Liver (tissue), 9 donors: ENCODE data around the gene ANP32A. TPM values are rescaled to one million over a fixed set of nuclear protein-coding genes. Genes with fewer than 3 reads are reported as not detected.

Experiments used
- DNase-seq: peaks from one replicate; pipeline ENCODE4 v3.0.0-alpha.2; 2017; ENCODE audit warnings: low spot score
- H3K27ac ChIP-seq, 2 donors: one replicate each; pipeline ENCODE4 v1.7.0; 2013; ENCODE audit warnings: inconsistent platforms in 2 of 2, low read length in 2 of 2, control low read depth in 1 of 2, low read depth in 1 of 2, mild to moderate bottlenecking in 1 of 2
- H3K27me3 ChIP-seq, 4 donors: one replicate each; pipeline versions ENCODE4 v1.6.1 to v1.7.0; 2013; ENCODE audit warnings: low read length in 3 of 4, inconsistent platforms in 1 of 4, mild to moderate bottlenecking in 1 of 4, moderate library complexity in 1 of 4; ENCODE audit not compliant: control insufficient read depth in 4 of 4, insufficient read depth in 4 of 4
- H3K36me3 ChIP-seq, 4 donors: one replicate each; pipeline versions ENCODE4 v1.6.1 to v1.7.0; 2013; ENCODE audit warnings: low read length in 3 of 4, mild to moderate bottlenecking in 3 of 4, low read depth in 1 of 4, moderate library complexity in 1 of 4; ENCODE audit not compliant: control insufficient read depth in 4 of 4, insufficient read depth in 3 of 4
- H3K4me1 ChIP-seq, 4 donors: one replicate each; pipeline versions ENCODE4 v1.6.1 to v1.7.0; 2013; ENCODE audit warnings: low read length in 3 of 4, mild to moderate bottlenecking in 3 of 4, moderate library complexity in 1 of 4; ENCODE audit not compliant: control insufficient read depth in 4 of 4, insufficient read depth in 4 of 4
- H3K4me3 ChIP-seq, 3 donors: one replicate each; pipeline versions ENCODE4 v1.6.1 to v1.7.0; 2013; ENCODE audit warnings: low read length in 3 of 3, control low read depth in 1 of 3, low read depth in 1 of 3, mild to moderate bottlenecking in 1 of 3
- H3K9ac ChIP-seq, 2 donors: one replicate each; pipeline ENCODE4 v1.7.0; 2013; ENCODE audit warnings: low read length in 2 of 2, mild to moderate bottlenecking in 2 of 2, moderate library complexity in 2 of 2, control low read depth in 1 of 2, low read depth in 1 of 2
- H3K9me3 ChIP-seq, 4 donors: one replicate each; pipeline versions ENCODE4 v1.6.1 to v1.7.0; 2013; ENCODE audit warnings: low read length in 3 of 4; ENCODE audit not compliant: control insufficient read depth in 4 of 4
- EGR1 ChIP-seq, 2 donors: IDR thresholded peaks; 2 replicates each; pipeline ENCODE4 v1.6.1; 2016 to 2018; ENCODE audit warnings: antibody characterized with exemption in 2 of 2, low read depth in 2 of 2
- FOXA1 ChIP-seq: IDR thresholded peaks from 2 replicates; pipeline ENCODE4 v1.6.1; 2016; ENCODE audit warnings: antibody characterized with exemption
- FOXA2 ChIP-seq: IDR thresholded peaks from 2 replicates; pipeline ENCODE4 v1.6.1; 2016; ENCODE audit warnings: antibody characterized with exemption
- GABPA ChIP-seq, 2 donors: IDR thresholded peaks in 1 of 2; conservative IDR thresholded peaks in 1 of 2; 2 replicates each; pipeline ENCODE4 v1.6.1; 2016; ENCODE audit warnings: antibody characterized with exemption in 2 of 2, mild to moderate bottlenecking in 1 of 2, moderate library complexity in 1 of 2
- JUND ChIP-seq, 2 donors: IDR thresholded peaks; 2 replicates each; pipeline ENCODE4 v1.6.1; 2016; ENCODE audit warnings: antibody characterized with exemption in 2 of 2
- MAX ChIP-seq: IDR thresholded peaks from 2 replicates; pipeline ENCODE4 v1.6.1; 2016; ENCODE audit warnings: antibody characterized with exemption
- RAD21 ChIP-seq, 2 donors: IDR thresholded peaks; 2 replicates each; pipeline ENCODE4 v1.6.1; 2016; ENCODE audit warnings: antibody characterized with exemption in 2 of 2, mild to moderate bottlenecking in 2 of 2
- SP1 ChIP-seq: IDR thresholded peaks from 2 replicates; pipeline ENCODE4 v1.6.1; 2018; ENCODE audit warnings: antibody characterized with exemption, mild to moderate bottlenecking
- TAF1 ChIP-seq: conservative IDR thresholded peaks from 2 replicates; pipeline ENCODE4 v1.6.1; 2016; ENCODE audit warnings: antibody characterized with exemption, mild to moderate bottlenecking
- YY1 ChIP-seq: IDR thresholded peaks from 2 replicates; pipeline ENCODE4 v1.6.1; 2016; ENCODE audit warnings: antibody characterized with exemption, mild to moderate bottlenecking
- WGBS: extraction: QIAGEN DNeasy Blood & Tissue Kit; methylation state at CpG from one replicate; pipeline ENCODE4 v1.1.7; 2013; 5-methylcytosine and 5-hydroxymethylcytosine counted together
- polyA plus RNA-seq, 2 donors: library from polyadenylated mRNA; stranded (reverse) in 1 of 2; unstranded in 1 of 2; fragments of 200-250 nt in 1 of 2; fragments of >200 nt in 1 of 2; fragmentation: Nextera tagmentation in 1 of 2; extraction: Ambion mirVana in 1 of 2; gene quantifications; one replicate each; pipeline versions ENCODE4 v1.2.1 to v1.2.3, GENCODE V29; 2013 to 2015
- total RNA-seq, 2 donors: library from RNA; depleted of rRNA; stranded (reverse); fragments of >200 nt; gene quantifications; one replicate each; pipeline ENCODE4 v1.2.3, GENCODE V29; 2014
- TF ChIP-seq, protein P1 (sequence below): IDR thresholded peaks from 2 replicates; pipeline ENCODE4 v1.6.1; 2016; ENCODE audit warnings: antibody characterized with exemption
- TF ChIP-seq, protein P2 (sequence below): fragments of 150-350 bp; IDR thresholded peaks from 2 replicates; pipeline ENCODE4 v1.5.1; 2017; ENCODE audit warnings: improper control_type of control experiment, low read depth, low read length; ENCODE audit not compliant: missing input control
- TF ChIP-seq, protein P3 (sequence below): IDR thresholded peaks from 2 replicates; pipeline ENCODE4 v1.6.1; 2016; ENCODE audit warnings: antibody characterized with exemption, mild to moderate bottlenecking
- TF ChIP-seq, protein P4 (sequence below): IDR thresholded peaks from 2 replicates; pipeline ENCODE4 v1.6.1; 2016; ENCODE audit warnings: antibody characterized with exemption
- donor health status: healthy.
- donor health status: healthy.
- donor health status: healthy.
- donor health status: healthy.
- donor health status: healthy.

Gene ANP32A
- total and polyA plus RNA-seq, 4 donors, result 30.5 to 60.4 (median 39.4) TPM

DNA sequence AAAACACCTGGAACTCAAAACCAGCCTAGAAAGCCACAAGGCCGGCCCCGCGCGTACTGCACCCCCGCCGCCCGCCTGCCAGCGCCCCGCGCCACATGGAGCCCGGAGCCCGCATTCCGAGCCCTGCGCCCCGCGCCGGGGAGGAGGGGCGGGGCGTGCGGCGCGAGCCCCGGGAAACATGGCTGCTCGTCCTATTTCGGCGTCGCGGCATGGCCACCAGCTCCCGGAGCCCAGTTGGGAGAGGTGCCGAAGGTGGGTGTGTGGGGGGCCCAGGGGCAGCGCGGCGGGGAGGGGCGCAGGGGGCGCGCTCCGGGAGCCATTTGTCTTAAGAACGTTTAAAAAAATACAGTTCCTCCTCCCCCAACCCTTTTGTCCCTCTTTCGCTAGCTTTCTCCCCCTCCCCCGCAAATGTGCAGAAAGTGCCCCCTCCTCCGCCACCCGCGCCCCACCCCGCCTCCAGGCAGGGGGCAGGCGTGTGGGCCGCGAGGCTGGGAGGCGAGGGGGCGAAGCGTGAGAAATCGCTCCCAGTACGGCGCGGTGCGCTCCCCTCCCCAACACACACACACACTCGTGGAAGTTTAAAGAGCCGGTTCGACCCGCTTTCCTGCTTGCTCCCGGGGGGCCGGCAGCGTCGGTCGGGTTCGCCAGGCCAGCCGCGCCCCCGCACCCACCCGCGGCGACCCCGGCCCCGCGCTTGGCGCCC lies 2.5 kb downstream of the ANP32A start (continued):
- TF ChIP-seq FOXA2 (no peak), YY1 (peak; percentile 84), SP1 (peak; percentile 4), MAX (no peak), GABPA (IDR thresholded peaks at IDR 0.05 in 1 of 2, conservative IDR thresholded peaks at IDR 0.05 in 1 of 2) (no peak)
- TF ChIP-seq, protein P1, sequence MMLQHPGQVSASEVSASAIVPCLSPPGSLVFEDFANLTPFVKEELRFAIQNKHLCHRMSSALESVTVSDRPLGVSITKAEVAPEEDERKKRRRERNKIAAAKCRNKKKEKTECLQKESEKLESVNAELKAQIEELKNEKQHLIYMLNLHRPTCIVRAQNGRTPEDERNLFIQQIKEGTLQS, result no peak
- TF ChIP-seq, protein P2, sequence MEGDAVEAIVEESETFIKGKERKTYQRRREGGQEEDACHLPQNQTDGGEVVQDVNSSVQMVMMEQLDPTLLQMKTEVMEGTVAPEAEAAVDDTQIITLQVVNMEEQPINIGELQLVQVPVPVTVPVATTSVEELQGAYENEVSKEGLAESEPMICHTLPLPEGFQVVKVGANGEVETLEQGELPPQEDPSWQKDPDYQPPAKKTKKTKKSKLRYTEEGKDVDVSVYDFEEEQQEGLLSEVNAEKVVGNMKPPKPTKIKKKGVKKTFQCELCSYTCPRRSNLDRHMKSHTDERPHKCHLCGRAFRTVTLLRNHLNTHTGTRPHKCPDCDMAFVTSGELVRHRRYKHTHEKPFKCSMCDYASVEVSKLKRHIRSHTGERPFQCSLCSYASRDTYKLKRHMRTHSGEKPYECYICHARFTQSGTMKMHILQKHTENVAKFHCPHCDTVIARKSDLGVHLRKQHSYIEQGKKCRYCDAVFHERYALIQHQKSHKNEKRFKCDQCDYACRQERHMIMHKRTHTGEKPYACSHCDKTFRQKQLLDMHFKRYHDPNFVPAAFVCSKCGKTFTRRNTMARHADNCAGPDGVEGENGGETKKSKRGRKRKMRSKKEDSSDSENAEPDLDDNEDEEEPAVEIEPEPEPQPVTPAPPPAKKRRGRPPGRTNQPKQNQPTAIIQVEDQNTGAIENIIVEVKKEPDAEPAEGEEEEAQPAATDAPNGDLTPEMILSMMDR, result no peak

DNA sequence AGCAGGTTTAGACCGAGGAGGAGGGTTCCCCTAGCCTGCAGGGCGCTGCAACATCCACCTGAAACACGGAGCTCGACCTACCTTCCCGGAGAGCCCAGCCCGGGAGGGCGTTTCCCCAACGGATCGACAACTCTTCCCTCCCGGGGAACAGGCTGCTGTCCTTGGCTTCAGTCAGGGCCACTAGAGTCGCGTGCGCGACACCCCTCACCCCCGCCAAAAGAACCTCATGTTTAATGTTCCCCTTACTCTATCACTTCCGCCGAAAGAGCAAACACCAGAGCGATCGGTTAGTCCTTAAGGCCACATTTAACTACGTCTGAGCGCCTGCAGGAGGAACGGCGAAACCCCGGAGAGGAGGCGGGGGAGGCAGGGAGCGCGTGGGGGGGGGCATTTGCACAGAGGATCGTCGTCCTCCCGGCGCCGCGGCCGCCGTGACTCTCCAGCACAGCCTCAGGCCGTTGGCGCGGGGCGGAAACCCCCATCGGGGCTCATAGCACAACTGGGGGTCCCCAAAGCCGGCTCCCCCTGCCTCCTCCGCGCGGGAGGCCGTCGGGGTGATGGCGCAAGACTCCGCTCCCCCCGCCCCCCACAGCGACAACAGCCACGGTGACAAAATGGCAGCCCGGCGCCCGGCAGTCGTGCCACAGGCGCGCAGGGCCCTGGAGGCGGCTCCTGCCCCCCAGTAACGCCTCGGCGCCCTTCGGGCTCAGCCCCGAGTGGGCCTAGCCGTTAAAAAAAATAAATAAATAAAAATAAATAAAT lies 3.2 kb downstream of the ANP32A start:
- peaks cover 10 to 24% (median 21%) of the 10 kb centered on the region in 4 donors for H3K4me1 ChIP-seq
- no peaks in the 10 kb centered on the region for H3K27me3 ChIP-seq
- H3K9me3 ChIP-seq, result no peaks in the 10 kb centered on the region
- DNase-seq, result peak; percentile 73
- H3K36me3 ChIP-seq, result no peaks in the 10 kb centered on the region
- TF ChIP-seq, protein P1, result no peak
- TF ChIP-seq YY1, result peak; percentile 94
- H3K27ac ChIP-seq, result peak overlapping the region; percentile 98 to 99
- WGBS, result under 1% methylated on average over 64 of the region's 64 CpGs
- peak overlapping the region; percentile 78 to 94 (median 87) for H3K4me3 ChIP-seq
- peak overlapping the region; percentile 85 to 99 for H3K9ac ChIP-seq

GRCh38 chr15:68816795-68817303 lies 3.8 kb downstream of the ANP32A start:
- Histone ChIP-seq H3K4me3 (peak overlapping the region; percentile 78 to 94 (median 87)), H3K9ac (peak overlapping the region; percentile 85 to 99), H3K36me3 (no peaks in the 10 kb centered on the region), H3K27me3 (no peaks in the 10 kb centered on the region), H3K9me3 (no peaks in the 10 kb centered on the region), H3K27ac (peak overlapping the region; percentile 98 to 99), H3K4me1 (peaks cover 10 to 19% (median 17%) of the 10 kb centered on the region in 4 donors)
- WGBS, result 1% methylated on average over 13 of the region's 13 CpGs
- no peak for DNase-seq
- TF ChIP-seq, protein P3, sequence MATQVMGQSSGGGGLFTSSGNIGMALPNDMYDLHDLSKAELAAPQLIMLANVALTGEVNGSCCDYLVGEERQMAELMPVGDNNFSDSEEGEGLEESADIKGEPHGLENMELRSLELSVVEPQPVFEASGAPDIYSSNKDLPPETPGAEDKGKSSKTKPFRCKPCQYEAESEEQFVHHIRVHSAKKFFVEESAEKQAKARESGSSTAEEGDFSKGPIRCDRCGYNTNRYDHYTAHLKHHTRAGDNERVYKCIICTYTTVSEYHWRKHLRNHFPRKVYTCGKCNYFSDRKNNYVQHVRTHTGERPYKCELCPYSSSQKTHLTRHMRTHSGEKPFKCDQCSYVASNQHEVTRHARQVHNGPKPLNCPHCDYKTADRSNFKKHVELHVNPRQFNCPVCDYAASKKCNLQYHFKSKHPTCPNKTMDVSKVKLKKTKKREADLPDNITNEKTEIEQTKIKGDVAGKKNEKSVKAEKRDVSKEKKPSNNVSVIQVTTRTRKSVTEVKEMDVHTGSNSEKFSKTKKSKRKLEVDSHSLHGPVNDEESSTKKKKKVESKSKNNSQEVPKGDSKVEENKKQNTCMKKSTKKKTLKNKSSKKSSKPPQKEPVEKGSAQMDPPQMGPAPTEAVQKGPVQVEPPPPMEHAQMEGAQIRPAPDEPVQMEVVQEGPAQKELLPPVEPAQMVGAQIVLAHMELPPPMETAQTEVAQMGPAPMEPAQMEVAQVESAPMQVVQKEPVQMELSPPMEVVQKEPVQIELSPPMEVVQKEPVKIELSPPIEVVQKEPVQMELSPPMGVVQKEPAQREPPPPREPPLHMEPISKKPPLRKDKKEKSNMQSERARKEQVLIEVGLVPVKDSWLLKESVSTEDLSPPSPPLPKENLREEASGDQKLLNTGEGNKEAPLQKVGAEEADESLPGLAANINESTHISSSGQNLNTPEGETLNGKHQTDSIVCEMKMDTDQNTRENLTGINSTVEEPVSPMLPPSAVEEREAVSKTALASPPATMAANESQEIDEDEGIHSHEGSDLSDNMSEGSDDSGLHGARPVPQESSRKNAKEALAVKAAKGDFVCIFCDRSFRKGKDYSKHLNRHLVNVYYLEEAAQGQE, result peak; percentile 92
- TF ChIP-seq, protein P2, result no peak
- peak; percentile 33 to 46 for TF ChIP-seq EGR1 (IDR thresholded peaks at IDR 0.05; ENCODE audit: low read depth in 2 of 2)
- TF ChIP-seq FOXA1, result peak; percentile 69
- TF ChIP-seq TAF1, result peak; percentile 86
- TF ChIP-seq MAX, result peak; percentile 72
- TF ChIP-seq RAD21 (IDR thresholded peaks at IDR 0.05), result peak; percentile 40 to 51
- TF ChIP-seq SP1, result peak; percentile 95
- TF ChIP-seq GABPA (IDR thresholded peaks at IDR 0.05 in 1 of 2, conservative IDR thresholded peaks at IDR 0.05 in 1 of 2), result no peak
- TF ChIP-seq, protein P1, result peak; percentile 22
- TF ChIP-seq JUND (IDR thresholded peaks at IDR 0.05), result peak in 1 of 2 donors; percentile 19
- TF ChIP-seq, protein P4, sequence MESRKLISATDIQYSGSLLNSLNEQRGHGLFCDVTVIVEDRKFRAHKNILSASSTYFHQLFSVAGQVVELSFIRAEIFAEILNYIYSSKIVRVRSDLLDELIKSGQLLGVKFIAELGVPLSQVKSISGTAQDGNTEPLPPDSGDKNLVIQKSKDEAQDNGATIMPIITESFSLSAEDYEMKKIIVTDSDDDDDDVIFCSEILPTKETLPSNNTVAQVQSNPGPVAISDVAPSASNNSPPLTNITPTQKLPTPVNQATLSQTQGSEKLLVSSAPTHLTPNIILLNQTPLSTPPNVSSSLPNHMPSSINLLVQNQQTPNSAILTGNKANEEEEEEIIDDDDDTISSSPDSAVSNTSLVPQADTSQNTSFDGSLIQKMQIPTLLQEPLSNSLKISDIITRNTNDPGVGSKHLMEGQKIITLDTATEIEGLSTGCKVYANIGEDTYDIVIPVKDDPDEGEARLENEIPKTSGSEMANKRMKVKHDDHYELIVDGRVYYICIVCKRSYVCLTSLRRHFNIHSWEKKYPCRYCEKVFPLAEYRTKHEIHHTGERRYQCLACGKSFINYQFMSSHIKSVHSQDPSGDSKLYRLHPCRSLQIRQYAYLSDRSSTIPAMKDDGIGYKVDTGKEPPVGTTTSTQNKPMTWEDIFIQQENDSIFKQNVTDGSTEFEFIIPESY, result peak; percentile 67
